ENCODE measurements around the gene RGMA.

Gene RGMA

DNA sequence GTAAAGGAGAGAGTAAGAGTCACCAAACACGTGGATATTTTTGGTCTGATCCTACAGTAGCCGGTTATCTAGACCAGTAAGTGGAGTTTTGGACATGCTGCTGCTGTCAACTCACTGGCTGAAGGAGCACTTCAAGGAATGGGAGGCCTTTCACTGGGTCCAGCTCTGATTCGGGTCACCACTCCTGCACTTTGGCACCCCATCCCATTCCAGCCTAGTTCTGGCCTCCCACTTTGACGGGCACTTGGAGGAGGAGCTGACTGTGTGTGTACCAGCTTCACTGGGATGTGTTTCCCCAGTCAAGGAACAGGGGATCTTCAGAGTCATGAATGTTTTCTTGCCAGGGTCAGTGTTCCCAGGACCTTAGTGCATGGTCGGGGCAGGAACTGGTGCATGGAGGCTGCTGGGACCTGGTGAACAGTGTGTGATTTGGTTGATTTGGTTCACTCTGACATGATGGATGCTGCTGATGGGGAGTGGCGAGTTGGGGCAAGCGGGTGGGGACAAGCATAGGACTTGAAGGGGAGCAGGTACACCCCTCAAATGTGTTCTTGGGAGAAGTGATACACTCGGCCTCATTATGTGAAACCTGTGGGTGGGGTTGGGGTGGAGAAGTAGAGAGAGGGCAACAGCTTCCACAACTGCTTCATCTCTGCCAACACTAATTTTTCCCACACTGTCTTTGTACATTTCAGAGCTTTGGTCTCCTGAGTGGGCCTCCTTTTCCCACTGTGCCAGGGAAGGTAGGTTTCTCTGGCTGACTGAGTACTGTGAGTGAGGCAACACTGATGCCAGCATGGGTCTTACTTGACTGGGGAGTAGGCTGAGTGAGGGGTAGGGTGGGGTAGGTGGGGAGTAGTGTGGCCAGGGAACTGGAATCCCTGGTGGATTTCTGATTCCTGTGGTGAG is 64.0 kb downstream of the RGMA start:
- in situ Hi-C loops (cut with MboI; ENCODE audit: low sequenced_read_pairs): no loop called here

DNA sequence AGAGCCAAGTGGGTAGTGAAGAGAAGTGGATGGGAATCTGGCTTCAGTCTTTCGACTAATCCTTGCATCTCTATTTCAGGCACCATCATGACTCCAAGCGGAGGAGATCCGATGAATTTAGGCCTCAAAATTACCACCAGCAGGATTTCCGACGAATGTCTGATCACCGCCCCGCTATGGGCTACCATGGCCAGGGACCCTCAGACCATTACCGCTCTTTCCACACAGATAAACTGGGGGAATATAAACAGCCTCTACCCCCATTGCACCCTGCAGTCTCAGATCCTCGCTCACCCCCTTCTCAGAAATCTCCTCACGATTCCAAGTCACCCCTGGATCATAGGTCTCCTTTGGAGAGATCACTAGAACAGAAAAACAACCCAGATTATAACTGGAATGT is 64.7 kb downstream of the RGMA start:
- in situ Hi-C loops (cut with MboI; ENCODE audit: low sequenced_read_pairs): no loop called here

DNA sequence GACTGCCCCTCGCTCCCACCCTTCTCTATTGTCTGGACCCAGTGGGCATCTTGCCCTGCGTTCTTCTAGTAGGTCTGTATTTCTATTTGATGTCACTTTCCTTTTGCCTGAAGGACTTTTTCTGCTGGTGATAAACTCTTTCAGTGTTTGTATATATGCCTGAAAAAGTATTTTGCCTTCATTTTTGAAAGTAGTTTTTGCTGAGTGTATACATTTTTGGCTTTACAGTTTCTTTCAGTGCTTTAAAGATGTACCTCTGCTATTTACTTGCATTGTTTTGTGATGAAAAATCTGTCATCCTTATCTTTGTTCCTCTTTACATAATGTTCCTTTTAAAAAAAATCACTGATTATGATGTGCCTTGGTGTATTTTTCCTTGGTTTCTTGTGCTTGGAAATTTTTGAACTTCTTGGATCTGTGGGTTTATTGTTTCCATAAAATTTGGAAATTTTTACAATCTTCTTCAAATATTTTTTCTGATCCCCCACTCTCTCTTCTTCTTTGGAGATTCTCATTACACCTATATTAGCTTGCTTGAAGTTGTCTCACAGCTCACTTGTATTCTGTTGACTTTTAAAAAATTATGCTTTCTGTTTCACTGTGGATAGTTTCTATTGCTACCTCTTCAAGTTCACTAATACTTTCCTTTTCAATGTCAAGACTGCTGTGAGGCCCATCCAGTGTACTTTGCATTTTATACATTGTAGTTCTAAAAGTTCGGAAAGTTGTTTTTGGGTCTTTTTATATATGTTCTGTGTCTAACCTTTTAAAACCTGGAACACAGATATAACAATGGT is 67.8 kb downstream of the RGMA start:
- in situ Hi-C loops (cut with MboI; ENCODE audit: low sequenced_read_pairs): no loop called here

DNA sequence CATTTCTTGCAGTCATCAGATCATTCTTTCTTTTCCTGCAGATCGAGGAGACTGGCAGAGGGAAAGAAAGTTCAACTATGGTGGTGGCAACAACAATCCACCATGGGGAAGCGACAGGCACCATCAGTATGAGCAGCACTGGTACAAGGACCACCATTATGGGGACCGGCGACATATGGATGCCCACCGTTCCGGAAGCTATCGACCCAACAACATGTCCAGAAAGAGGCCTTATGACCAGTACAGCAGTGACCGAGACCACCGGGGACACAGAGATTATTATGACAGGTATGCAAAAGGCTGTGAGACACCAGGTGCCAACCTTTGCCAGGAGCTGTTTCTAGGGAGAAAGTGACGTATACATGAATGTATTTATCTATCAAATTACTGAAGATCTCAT is 69.0 kb downstream of the RGMA start:
- in situ Hi-C loops (cut with MboI; ENCODE audit: low sequenced_read_pairs): no loop called here

DNA sequence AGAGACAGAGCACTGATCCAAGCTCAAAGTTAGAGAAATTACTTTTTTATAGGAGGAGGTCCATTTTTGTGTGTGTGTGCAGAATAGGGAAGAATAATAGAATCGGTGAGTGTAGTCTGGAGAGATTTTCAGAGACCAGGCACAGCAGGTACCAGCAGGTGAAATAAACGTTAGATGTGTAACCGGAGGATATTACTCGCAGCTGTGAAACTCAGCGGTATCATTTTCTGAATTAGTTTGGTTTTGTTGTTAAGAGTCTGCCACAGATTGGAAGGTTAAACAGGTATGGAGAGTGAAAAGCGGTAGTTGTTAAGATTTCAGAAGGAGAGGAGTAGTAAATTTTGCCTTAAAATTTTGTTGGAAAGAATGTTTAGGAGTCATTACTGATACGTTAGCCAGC is 69.9 kb downstream of the RGMA start:
- in situ Hi-C loops (cut with MboI; ENCODE audit: low sequenced_read_pairs): no loop called here

DNA sequence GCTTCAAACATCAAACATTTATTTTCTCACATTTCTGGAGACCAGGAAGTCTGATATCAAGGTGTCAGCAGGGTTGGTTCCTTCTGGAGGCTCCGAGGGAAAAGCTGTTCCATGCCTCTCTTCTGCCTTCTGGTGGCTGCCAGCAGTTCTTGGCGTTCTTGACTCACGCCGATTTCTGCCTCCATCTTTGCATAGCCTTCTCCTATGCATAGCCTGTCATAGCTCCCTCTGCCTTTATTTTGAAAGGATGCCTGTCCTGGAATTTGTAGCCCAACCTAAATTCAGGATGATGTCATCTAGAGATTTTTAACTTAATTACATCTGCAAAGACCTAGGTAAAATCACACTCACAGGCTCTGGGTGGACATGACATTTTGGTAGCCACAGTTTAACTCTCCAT is 70.4 kb downstream of the RGMA start:
- in situ Hi-C loops (cut with MboI; ENCODE audit: low sequenced_read_pairs): no loop called here

DNA sequence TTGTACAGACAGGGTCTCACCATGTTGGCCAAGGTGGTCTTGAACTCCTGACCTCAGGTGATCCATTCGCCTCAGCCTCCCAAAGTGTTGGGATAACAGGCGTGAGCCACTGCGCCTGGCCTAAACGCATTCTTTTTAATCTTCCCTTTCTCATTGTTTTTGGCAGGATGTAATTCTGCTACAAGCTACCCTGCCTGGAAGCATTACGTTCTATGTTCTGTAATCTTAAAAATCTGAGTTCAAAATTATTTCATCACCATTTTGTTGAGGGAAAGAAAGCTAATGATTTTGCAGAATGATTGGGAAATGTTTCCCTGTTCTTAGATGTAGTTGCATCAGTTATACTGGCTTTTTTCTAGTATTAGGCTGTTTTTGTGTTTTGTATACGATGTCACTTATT is 71.5 kb downstream of the RGMA start:
- in situ Hi-C loops (cut with MboI; ENCODE audit: low sequenced_read_pairs): no loop called here

DNA sequence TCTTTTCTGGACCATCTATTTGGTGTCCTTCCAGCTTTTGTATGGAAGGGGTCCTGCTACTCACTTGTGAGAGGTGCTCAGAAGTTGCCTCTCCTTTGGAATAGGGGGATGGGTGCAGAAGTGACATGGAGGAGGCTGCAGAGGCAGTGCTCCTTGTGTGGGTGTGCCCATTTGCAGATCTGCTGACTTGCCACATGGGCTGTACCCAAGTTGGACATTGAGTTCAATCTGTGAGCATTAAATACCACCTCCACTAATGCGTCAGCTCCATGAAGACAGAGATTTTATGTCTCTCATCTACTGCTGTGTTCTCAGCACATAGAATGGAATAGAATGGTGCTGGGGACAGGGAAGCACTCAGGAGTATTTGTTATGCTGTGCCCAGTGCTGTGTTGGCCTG is 76.2 kb downstream of the RGMA start:
- in situ Hi-C loops (cut with MboI; ENCODE audit: low sequenced_read_pairs): no loop called here

DNA sequence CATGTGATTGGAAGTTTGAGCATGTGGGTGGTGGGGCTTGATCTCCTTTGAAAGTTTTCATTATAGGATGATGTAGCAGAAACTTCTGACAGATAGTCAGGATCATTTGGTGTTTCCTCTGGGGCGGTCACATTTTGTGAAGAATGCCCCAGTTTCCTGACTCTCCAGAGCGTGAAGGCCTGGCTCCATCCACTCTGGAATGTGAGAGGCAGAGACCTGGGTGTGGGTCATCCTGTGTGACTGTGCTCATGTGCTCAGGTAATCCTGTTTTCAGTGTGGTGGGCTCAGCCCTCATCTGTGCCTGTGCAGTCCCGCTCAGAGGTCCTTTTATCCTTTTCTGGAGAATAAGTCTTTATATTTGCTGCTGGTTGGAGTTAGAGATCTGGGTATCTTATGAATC is 81.0 kb downstream of the RGMA start:
- in situ Hi-C loops (cut with MboI; ENCODE audit: low sequenced_read_pairs): no loop called here

DNA sequence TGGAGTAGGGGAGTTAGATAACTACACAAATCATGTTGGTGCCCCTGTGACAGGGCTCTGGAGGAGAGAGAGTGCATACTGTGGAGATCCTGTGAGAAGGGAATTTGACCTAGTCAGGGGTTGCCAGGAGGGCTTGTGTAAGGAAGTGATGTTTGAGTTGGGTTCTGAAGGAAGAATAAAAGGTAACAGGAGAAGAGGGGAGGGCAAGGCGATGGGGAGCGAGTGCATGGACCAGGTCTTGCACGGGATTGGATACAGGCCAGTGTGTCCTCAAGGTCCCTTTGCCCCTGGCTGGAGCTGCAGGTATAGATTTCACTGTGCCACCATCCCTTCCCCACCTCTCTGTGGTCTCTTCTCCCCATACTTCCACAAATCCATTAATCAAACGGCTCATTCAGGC is 83.9 kb downstream of the RGMA start:
- in situ Hi-C loops (cut with MboI; ENCODE audit: low sequenced_read_pairs): no loop called here

DNA sequence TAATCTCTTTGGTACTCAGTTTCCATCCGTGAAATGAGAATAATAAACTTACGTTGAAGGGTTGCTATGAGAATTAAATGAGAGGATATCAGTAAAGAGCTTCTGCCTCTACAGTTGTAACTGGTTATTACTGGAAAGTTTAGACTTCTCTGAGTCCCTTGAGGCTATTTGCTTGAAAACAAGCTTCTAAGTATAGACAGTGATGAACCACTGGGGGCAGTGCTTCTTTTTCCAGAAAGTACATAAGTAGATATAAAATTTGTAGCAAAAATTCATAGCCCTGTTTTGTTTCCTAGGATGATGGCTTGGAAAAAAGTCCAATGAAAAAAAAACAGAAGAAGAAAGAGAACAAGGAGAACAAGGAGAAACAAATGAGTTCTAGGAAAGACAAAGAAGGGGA is 87.1 kb downstream of the RGMA start:
- in situ Hi-C loops (cut with MboI; ENCODE audit: low sequenced_read_pairs): no loop called here

DNA sequence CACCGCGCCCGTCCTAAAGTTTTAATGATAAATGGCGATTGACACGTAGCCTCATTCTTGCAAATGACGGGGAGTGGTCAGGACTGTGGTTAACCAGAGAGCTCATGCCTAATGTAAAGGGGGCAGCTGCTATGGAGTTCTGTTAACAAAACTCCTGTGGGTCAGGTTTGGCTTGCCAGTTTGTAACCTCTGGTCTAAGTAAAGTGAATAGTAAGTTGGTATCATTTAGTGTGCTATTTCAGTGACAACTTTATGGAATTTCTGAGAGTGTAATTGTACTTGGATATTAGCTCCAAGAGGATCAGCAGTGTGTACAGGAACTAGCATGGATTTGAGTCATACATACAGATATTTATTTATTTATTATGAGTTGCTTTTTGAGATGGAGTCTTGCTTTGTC is 87.9 kb downstream of the RGMA start:
- in situ Hi-C loops (cut with MboI; ENCODE audit: low sequenced_read_pairs): no loop called here

DNA sequence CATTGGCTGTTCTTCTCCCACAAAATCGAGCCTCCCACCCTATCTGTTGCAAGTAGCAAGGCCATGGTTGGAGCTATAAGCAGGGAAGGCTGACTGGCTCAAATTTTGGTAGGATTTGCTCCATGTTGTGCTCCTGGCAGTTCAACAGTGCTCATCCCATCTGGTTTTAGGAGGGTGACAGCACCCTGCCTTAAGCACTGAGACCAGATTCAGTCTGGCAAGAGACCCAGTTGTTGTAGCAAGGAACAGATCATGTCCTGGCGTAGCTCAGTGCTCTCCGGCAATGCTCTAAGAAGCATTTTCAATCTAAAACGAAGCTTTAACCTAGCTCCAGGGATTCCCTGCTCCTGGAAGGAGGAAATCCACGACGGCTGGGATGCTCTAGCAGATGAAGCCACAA is 91.2 kb downstream of the RGMA start:
- in situ Hi-C loops (cut with MboI; ENCODE audit: low sequenced_read_pairs): no loop called here

DNA sequence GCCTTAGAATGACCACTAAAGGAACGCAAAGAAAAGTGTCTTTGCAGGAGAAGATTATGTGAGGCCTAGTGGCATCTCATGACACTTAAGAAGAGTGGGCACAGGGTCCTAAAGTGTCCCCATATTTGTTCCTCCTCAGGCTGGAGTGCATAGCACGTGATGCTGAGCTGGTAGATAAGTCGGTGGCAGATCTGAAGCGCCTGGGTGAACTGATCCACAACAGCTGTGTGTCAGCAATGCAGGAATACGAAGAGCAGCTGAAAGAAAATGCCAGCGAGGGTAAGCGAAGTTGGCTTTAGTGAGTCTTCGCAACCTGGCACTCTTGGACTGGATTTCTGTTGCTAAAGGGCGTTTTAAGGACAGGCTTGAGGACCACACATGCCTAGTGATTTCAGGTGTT is 96.3 kb downstream of the RGMA start:
- in situ Hi-C loops (cut with MboI; ENCODE audit: low sequenced_read_pairs): no loop called here

DNA sequence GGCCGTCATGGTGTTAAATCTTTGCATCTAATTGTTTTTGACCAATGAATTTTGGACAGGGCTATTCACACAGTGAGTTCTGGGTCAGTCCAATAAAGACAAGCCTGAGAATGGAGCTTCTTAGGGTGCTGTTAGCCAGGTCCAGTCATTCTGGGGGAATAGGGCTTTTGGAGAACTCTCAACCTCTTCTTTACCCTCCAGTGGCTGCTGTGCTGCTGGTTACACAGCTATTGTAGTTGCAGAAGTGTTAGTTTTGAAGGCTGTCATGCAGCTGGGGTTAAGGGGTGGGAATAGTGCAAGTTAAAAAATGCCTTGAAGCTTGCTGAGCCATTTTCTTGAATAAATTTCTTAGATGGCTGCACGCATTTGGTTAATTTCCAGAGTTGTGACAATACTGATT is 99.0 kb downstream of the RGMA start:
- in situ Hi-C loops (cut with MboI; ENCODE audit: low sequenced_read_pairs): no loop called here

DNA sequence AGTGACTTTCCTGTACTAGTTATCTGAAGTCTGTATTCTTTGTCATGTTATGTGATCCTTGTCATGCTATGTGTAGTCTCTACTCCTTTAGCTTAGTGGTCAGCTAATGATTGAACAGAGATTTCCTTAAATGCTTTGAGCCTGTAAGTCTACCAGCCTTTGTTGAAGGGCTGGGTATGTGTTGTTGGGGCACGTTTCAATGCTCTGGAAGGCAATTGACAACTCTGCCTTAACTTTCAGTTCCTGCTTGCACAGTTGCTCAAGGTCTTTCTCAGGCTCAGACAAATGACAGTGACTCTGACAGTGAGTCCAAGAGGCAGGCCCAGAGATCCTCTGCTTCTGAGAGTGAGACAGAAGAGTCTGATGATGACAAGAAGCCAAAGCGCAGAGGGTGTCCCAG is 99.5 kb downstream of the RGMA start:
- in situ Hi-C loops (cut with MboI; ENCODE audit: low sequenced_read_pairs): no loop called here
